Endothelial cell of umbilical vein (primary cell): ENCODE data around the gene LPP. TPM values are rescaled to one million over a fixed set of nuclear protein-coding genes. Genes with fewer than 3 reads are reported as not detected.
A peak's percentile ranks its signal among the peaks of the same experiment; 100 is the strongest.

ENCODE experiments used
- BruUV-seq: library from RNA; stranded (reverse); fragments of 400-500 nt; replicated peaks from 2 replicates; lab custom pipeline; 2021; lab: Mats Ljungman, UMichigan
- CTCF ChIA-PET: fragments of 300-600, 350-600 bp; sonication (Branson Sonifier 250); formaldehyde crosslinking; loops from one replicate; lab custom pipeline; 2021; ENCODE audit warnings: antibody characterized with exemption, inconsistent platforms; lab: Charles Lee
- POLR2A ChIA-PET: fragments of 300-600, 350-600 bp; sonication (Branson Sonifier 250); formaldehyde crosslinking; loops from one replicate; lab custom pipeline; 2021; ENCODE audit warnings: antibody characterized with exemption, inconsistent platforms; lab: Charles Lee
- DNase-seq: peaks from one replicate; pipeline ENCODE4 v3.0.0-alpha.2; 2011; ENCODE audit warnings: low read depth, low spot score
- FAIRE-seq: peaks from 2 replicates; lab custom pipeline; 2011; peaks lifted over from hg19 to GRCh38; lab: Jason Lieb, UNC
- H2AFZ ChIP-seq: 2 replicates; pipeline ENCODE4 v1.6.0; 2012; ENCODE audit warnings: low read depth, low read length, control low read depth, inconsistent platforms
- H3K27ac ChIP-seq: 2 replicates; pipeline ENCODE4 v1.5.1; 2011; ENCODE audit warnings: low read depth, mild to moderate bottlenecking, control low read depth, low read length, moderate library complexity; ENCODE audit not compliant: insufficient read depth
- H3K27me3 ChIP-seq, 2 experiments: 2 replicates each; pipeline versions ENCODE4 v1.6.0 to v1.6.1; 2011; ENCODE audit warnings: low read length in 2 of 2, mixed read lengths in 1 of 2; ENCODE audit not compliant: control insufficient read depth in 2 of 2, insufficient read depth in 2 of 2
- H3K36me3 ChIP-seq, 2 experiments: 2 replicates in 1 of 2; 3 replicates in 1 of 2; pipeline ENCODE4 v1.5.1; 2011; ENCODE audit warnings: low read length in 2 of 2, mild to moderate bottlenecking in 1 of 2, moderate library complexity in 1 of 2; ENCODE audit not compliant: control insufficient read depth in 2 of 2, insufficient read depth in 2 of 2; ENCODE audit errors: extremely low read depth in 1 of 2
- H3K4me1 ChIP-seq: 3 replicates; pipeline ENCODE4 v1.5.1; 2011; ENCODE audit warnings: mild to moderate bottlenecking, low read length; ENCODE audit not compliant: control insufficient read depth, insufficient read depth; ENCODE audit errors: extremely low read depth
- H3K4me2 ChIP-seq: 2 replicates; pipeline ENCODE4 v1.6.1; 2011; ENCODE audit warnings: low read length, control low read depth, mixed read lengths; ENCODE audit not compliant: insufficient read depth
- H3K4me3 ChIP-seq, 3 experiments: fragments of 200-600 bp in 1 of 3; sonication (generic), shearing (Covaris generic) in 1 of 3; replicated peaks in 1 of 3; 2 replicates each; pipeline ENCODE4 v1.5.1; 2011 to 2016; ENCODE audit warnings: control low read depth in 3 of 3, low read length in 3 of 3, mild to moderate bottlenecking in 2 of 3, inconsistent platforms in 1 of 3, low read depth in 1 of 3, moderate library complexity in 1 of 3; ENCODE audit not compliant: insufficient read depth in 1 of 3
- H3K79me2 ChIP-seq: 2 replicates; pipeline ENCODE4 v1.6.0; 2012; ENCODE audit warnings: low read length, inconsistent platforms; ENCODE audit not compliant: control insufficient read depth, insufficient read depth
- H3K9ac ChIP-seq: replicated peaks from 2 replicates; pipeline ENCODE3; 2011; ENCODE audit warnings: low read length, control low read depth; ENCODE audit not compliant: insufficient read depth; ENCODE audit errors: extremely low read depth
- H3K9me1 ChIP-seq: replicated peaks from 3 replicates; pipeline ENCODE4 v1.6.0; 2011; ENCODE audit warnings: mild to moderate bottlenecking, low read length; ENCODE audit not compliant: control insufficient read depth, insufficient read depth; ENCODE audit errors: extremely low read depth
- H3K9me3 ChIP-seq: replicated peaks from 2 replicates; pipeline ENCODE4 v1.5.1; 2012; ENCODE audit warnings: low read length, inconsistent platforms; ENCODE audit not compliant: control insufficient read depth, insufficient read depth
- H4K20me1 ChIP-seq: replicated peaks from 2 replicates; pipeline ENCODE3; 2011; ENCODE audit warnings: mild to moderate bottlenecking, low read length; ENCODE audit not compliant: control insufficient read depth, insufficient read depth; ENCODE audit errors: extremely low read depth
- CTCF ChIP-seq, 2 donors: IDR thresholded peaks; 1 replicate in 1 of 2; 2 replicates in 1 of 2; pipeline ENCODE4 v1.5.1; 2011; ENCODE audit warnings: low read length in 2 of 2, mild to moderate bottlenecking in 2 of 2, moderate library complexity in 2 of 2, control low read depth in 1 of 2, inconsistent platforms in 1 of 2, low read depth in 1 of 2; ENCODE audit not compliant: insufficient read depth in 1 of 2; ENCODE audit errors: extremely low read depth in 1 of 2
- EZH2 ChIP-seq: IDR thresholded peaks from 2 replicates; pipeline ENCODE4 v1.6.1; 2012; ENCODE audit warnings: borderline replicate concordance, low read depth, mild to moderate bottlenecking, moderate library complexity, low read length, inconsistent platforms; ENCODE audit not compliant: severe bottlenecking
- FOS ChIP-seq: IDR thresholded peaks from 2 replicates; pipeline ENCODE4 v1.6.1; 2011; ENCODE audit warnings: mild to moderate bottlenecking, low read length, moderate library complexity, borderline replicate concordance; ENCODE audit not compliant: insufficient read depth
- GATA2 ChIP-seq: IDR thresholded peaks from 2 replicates; pipeline ENCODE4 v1.7.0; 2011; ENCODE audit warnings: low read depth, mild to moderate bottlenecking, moderate library complexity, mixed read lengths, low read length; ENCODE audit not compliant: insufficient read length, insufficient read depth
- JUN ChIP-seq: IDR thresholded peaks from 2 replicates; pipeline ENCODE4 v1.6.1; 2011; ENCODE audit warnings: borderline replicate concordance, low read depth; ENCODE audit not compliant: insufficient read length, insufficient read depth
- MAX ChIP-seq: IDR thresholded peaks from 2 replicates; pipeline ENCODE4 v1.6.1; 2011; ENCODE audit not compliant: insufficient read depth, insufficient read length
- MYC ChIP-seq: IDR thresholded peaks from one replicate; pipeline ENCODE4 v1.6.1; 2011; ENCODE audit warnings: mild to moderate bottlenecking, low read depth, low read length
- POLR2A ChIP-seq: IDR thresholded peaks from 2 replicates; pipeline ENCODE4 v1.6.1; 2012; ENCODE audit warnings: low read depth, mild to moderate bottlenecking, control low read depth, low read length
- POLR2AphosphoS5 ChIP-seq: IDR thresholded peaks from 2 replicates; pipeline ENCODE4 v1.6.1; 2012; ENCODE audit warnings: low read depth, mild to moderate bottlenecking, control low read depth, low read length, moderate library complexity; ENCODE audit not compliant: insufficient read depth
- dilution Hi-C: fragments of 300-500 bp; cut with MboI; formaldehyde crosslinking; loops from one replicate; pipeline ENCODE4 v1.15.0; 2019; ENCODE audit warnings: low sequenced_read_pairs; ENCODE audit not compliant: extremely low pct_ligation_motif_present
- intact Hi-C: fragments of 100-400 bp; cut with micrococcal nuclease; formaldehyde crosslinking; loops from one replicate; pipeline ENCODE4 v1.10.0; 2022
- polyA plus RNA-seq, 4 experiments: library from polyadenylated mRNA; depleted of rRNA in 3 of 4; stranded (reverse) in 3 of 4; unstranded in 1 of 4; fragments of >200 nt; gene quantifications; 2 replicates each; pipeline versions ENCODE4 v1.2.1 to v1.2.3, GENCODE V29; 2011 to 2012; ENCODE audit warnings: missing spikeins in 1 of 4
- total RNA-seq: library from RNA; stranded (reverse); gene quantifications from 2 replicates; pipeline ENCODE4 v1.2.3, GENCODE V29; 2021

Gene LPP
- total and polyA plus RNA-seq, 2 donors (not counting 3 experiments of a cell fraction or from before 2014, with no cell fraction given): 16.9 to 153 TPM

- Histone ChIP-seq H3K27me3 (no peaks in the 10 kb centered on the region), H3K4me2 (peak overlapping the region; percentile 12), H3K27ac (peak overlapping the region; percentile 39), H3K9ac (peak overlapping the region; percentile 4), H3K9me3 (no peaks in the 10 kb centered on the region), H4K20me1 (peaks cover 2% of the 10 kb centered on the region), H3K79me2 (peaks cover 12% of the 10 kb centered on the region), H3K4me1 (peaks cover 17% of the 10 kb centered on the region), H3K36me3 (peaks cover 0 to 2% of the 10 kb centered on the region in 2 experiments), H3K9me1 (no peaks in the 10 kb centered on the region), H2AFZ (no peak overlapping the region), H3K4me3 (no peak overlapping the region)
- FAIRE-seq (peak; percentile 75), DNase-seq (peak; percentile 77)
- no TSS peak for BruUV-seq
- ChIA-PET CTCF (interaction anchor here (1.0 kb wide), 1 partner anchor 9 kb away, joined by 4 read pairs; no protein-coding TSS in a partner anchor), POLR2A (interaction anchor here (0.6 kb wide), 1 partner anchor 372 kb away, joined by 5 read pairs; no protein-coding TSS in a partner anchor)
- intact Hi-C loops: loop anchor here (1.0 to 2.0 kb wide), 3 partner anchors 34 to 76 kb away; no protein-coding TSS in a partner anchor
- TF ChIP-seq FOS (peak; percentile 65), GATA2 (peak; percentile 69), POLR2AphosphoS5 (peak; percentile 51), MAX (no peak), EZH2 (no peak), CTCF (IDR thresholded peaks at IDR 0.05; ENCODE audit: extremely low read depth in 1 of 2, insufficient read depth in 1 of 2, low read depth in 1 of 2, low read length in 2 of 2) (no peak), JUN (peak; percentile 42), MYC (no peak), POLR2A (no peak)
- dilution Hi-C loops: no loop called here
Measured at GRCh38 chr3:188229177-188229576, 75.2 kb downstream of the LPP start.
